ENCODE data around the gene LHX2. TPM values are rescaled to one million over a fixed set of nuclear protein-coding genes. Genes with fewer than 3 reads are reported as not detected.
"Not testable (repeated sequence)": the region's sequence is repeated elsewhere in the genome, so short reads cannot be mapped to it uniquely, and the experiment has no call there.

Gene LHX2
- total RNA-seq, 4 donors from 2014 or later = not detected

DNA sequence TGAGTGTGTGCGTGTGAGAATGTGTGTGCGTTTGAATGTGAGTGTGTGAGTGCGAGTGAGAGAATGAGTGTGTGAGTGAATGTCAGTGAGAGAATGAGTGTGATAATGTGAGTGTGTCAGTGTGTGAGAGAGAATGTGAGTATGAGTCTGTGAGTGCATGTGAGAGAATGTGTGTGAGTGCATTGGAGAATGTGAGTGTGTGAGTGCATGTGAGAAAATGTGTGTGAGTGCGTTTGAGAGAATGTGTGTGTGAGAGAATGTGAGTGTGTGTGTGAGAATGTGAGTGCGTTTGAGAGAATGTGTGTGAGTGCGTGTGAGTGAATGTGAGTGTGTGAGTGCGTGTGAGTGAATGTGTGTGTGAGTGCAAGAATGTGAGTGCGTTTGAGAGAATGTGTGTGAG is 39.0 kb upstream of the LHX2 start:
- no peak overlapping the region for H3K4me3 ChIP-seq (replicated peaks in 1 of 3)
- no peak overlapping the region for H3K27ac ChIP-seq
- 94 to 95% methylated on average over 8 of the region's 8 CpGs for WGBS, 2 donors
- intact Hi-C loops (cut with DNase I) = no loop called here
- no peaks in the 10 kb centered on the region for H3K9me3 ChIP-seq
- H3K36me3 ChIP-seq = no peaks in the 10 kb centered on the region
- TF ChIP-seq, protein P1, sequence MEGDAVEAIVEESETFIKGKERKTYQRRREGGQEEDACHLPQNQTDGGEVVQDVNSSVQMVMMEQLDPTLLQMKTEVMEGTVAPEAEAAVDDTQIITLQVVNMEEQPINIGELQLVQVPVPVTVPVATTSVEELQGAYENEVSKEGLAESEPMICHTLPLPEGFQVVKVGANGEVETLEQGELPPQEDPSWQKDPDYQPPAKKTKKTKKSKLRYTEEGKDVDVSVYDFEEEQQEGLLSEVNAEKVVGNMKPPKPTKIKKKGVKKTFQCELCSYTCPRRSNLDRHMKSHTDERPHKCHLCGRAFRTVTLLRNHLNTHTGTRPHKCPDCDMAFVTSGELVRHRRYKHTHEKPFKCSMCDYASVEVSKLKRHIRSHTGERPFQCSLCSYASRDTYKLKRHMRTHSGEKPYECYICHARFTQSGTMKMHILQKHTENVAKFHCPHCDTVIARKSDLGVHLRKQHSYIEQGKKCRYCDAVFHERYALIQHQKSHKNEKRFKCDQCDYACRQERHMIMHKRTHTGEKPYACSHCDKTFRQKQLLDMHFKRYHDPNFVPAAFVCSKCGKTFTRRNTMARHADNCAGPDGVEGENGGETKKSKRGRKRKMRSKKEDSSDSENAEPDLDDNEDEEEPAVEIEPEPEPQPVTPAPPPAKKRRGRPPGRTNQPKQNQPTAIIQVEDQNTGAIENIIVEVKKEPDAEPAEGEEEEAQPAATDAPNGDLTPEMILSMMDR (IDR thresholded peaks at IDR 0.05) = no peak
- no peak for TF ChIP-seq POLR2A (IDR thresholded peaks at IDR 0.05)
- no peaks in the 10 kb centered on the region for H3K4me1 ChIP-seq
- no peaks in the 10 kb centered on the region for H3K27me3 ChIP-seq
- DNase-seq = no peak

DNA sequence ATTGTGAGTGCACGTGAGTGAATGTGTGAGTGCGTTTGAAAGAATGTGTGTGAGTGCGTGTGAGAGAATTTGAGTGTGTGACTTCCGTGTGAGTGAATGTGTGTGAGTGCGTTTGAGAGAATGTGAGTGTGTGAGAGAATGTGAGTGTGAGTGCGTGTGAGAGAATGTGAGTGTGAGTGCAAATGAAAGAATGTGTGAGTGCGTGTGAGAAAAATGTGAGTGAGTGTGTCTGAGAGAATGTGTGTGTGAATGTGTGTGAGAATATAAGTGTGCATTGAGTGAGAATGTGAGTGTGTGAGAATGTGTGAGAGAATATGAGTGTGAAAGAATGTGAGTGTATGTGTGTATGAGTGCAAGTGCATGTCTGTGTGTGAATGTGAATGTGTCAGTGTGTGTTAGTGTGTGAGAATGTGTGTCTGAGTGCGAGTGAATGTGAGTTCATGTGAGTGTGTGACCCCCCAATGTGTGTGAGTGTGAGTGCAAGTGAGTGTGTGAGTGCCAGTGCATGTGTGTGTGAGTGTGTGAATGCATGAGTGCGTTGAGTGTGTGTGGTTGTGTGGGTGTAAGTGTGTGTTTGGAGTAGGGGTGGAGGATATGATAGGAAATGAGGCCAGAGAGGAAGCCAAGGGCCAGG is 37.9 kb upstream of the LHX2 start:
- TF ChIP-seq POLR2A (IDR thresholded peaks at IDR 0.05) = no peak
- TF ChIP-seq, protein P1 (IDR thresholded peaks at IDR 0.05) = no peak
- H3K4me1 ChIP-seq = no peaks in the 10 kb centered on the region
- H3K36me3 ChIP-seq = no peaks in the 10 kb centered on the region
- no peak for DNase-seq
- no peaks in the 10 kb centered on the region for H3K9me3 ChIP-seq
- no peaks in the 10 kb centered on the region for H3K27me3 ChIP-seq
- no peak overlapping the region for H3K27ac ChIP-seq
- no peak overlapping the region for H3K4me3 ChIP-seq (replicated peaks in 1 of 3)
- 86 to 91% methylated on average over 9 of the region's 9 CpGs for WGBS, 2 donors
- intact Hi-C loops (cut with DNase I) = no loop called here

DNA sequence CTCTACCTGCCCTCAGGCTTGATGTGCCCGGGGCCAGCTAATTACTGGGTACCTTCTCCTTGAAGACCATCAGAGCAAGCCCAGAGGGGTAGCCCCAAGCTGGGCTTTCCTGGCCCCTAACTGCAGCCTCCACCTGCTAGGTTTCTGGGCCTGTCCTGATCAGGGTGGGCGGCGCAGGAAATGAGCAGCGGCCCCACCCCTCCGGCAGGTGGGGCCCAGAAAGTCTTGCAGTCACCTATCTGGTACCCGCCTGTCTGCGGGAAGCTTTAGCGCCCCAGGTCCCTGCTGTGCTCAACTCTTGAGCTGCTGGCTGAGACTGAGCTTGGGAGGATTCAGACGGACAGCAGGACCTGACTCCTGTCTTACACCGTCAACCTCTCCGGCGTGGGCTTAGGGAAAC is 37.1 kb upstream of the LHX2 start:
- WGBS, 2 donors = 76 to 86% methylated on average over 6 to 12 of the region's 12 CpGs
- intact Hi-C loops (cut with DNase I) = no loop called here
- Histone ChIP-seq H3K36me3 (no peaks in the 10 kb centered on the region), H3K27me3 (no peaks in the 10 kb centered on the region), H3K9me3 (no peaks in the 10 kb centered on the region), H3K4me3 (replicated peaks in 1 of 3) (no peak overlapping the region), H3K4me1 (no peaks in the 10 kb centered on the region), H3K27ac (no peak overlapping the region)
- TF ChIP-seq POLR2A (IDR thresholded peaks at IDR 0.05) = no peak
- TF ChIP-seq, protein P1 (IDR thresholded peaks at IDR 0.05) = no peak
- no peak for DNase-seq

DNA sequence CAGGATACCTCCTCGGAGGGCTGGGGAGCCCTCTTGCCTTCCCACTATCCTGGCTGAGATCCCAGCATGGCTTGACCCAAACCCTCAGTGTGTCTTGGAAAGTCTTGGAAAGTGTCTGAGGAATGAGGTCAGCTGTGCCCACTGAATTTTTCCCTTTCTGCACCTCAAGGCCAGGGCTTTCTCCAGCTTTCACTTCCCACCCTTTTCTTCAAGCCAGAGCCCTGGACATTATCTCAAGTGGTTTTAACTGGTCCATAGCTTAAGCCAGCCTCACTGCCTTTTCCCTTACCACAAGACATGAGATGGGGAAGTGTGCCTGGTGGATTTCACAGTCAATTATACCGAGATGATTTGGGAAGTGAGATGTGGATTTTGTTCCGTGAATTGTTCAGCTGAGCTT is 35.7 kb upstream of the LHX2 start:
- no peaks in the 10 kb centered on the region for H3K27me3 ChIP-seq
- intact Hi-C loops (cut with DNase I) = no loop called here

DNA sequence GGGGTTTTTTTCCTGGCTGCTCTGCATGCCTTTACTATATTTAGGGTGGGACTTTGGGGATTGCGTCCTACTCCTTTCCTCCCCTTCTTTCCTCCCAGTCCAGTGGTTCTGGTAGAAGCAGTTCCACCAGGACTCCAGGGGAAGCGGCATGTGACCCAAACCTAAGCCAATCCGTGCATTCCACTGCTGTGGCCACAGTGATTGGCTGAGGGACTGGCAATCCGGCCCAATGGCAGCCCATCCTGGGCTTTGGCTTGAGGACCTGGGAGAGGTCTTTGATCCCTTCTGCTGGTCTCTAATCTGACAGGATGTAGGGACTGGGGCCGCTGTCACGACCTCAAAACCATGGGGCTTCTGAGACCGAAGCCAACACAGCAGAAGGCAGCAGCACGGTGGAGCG is 35.0 kb upstream of the LHX2 start:
- WGBS, 2 donors = no CpG with 5 or more reads among the region's 9 CpGs
- H3K36me3 ChIP-seq; H3K27me3 ChIP-seq; DNase-seq; H3K27ac ChIP-seq; H3K4me1 ChIP-seq; H3K4me3 ChIP-seq (replicated peaks in 1 of 3); intact Hi-C loops (cut with DNase I); H3K9me3 ChIP-seq: not testable (repeated sequence)

More for the DNA sequence above, 35.7 kb upstream of the LHX2 start:
- no peaks in the 10 kb centered on the region for H3K4me1 ChIP-seq
- no peaks in the 10 kb centered on the region for H3K9me3 ChIP-seq
- TF ChIP-seq, protein P1 (IDR thresholded peaks at IDR 0.05) = no peak
- no peak for TF ChIP-seq POLR2A (IDR thresholded peaks at IDR 0.05)
- H3K27ac ChIP-seq = no peak overlapping the region
- no peaks in the 10 kb centered on the region for H3K36me3 ChIP-seq
- H3K4me3 ChIP-seq (replicated peaks in 1 of 3) = no peak overlapping the region
- no peak for DNase-seq
- 79 to 81% methylated on average over 3 of the region's 3 CpGs for WGBS, 2 donors
